Omental fat pad (tissue), 4 donors: ENCODE data around the gene RIMKLA. TPM values are rescaled to one million over a fixed set of nuclear protein-coding genes. Genes with fewer than 3 reads are reported as not detected.

Source experiments
- ATAC-seq: fragments of 150-250 bp; one replicate; pipeline ENCODE4 v1.9.1; 2016; ENCODE audit warnings: mild to moderate bottlenecking, moderate library complexity; ENCODE audit not compliant: low FRiP score
- DNase-seq: peaks from one replicate; pipeline ENCODE4 v3.0.0-alpha.2; 2019; ENCODE audit warnings: low spot score
- CTCF ChIP-seq, 3 donors: fragments of 450-650 bp; IDR thresholded peaks; one replicate each; pipeline ENCODE4 v1.5.1; 2016 to 2017; ENCODE audit warnings: antibody characterized with exemption in 3 of 3, mild to moderate bottlenecking in 3 of 3, moderate library complexity in 2 of 3
- total RNA-seq, 4 donors: library from RNA; depleted of rRNA; stranded (reverse); fragments of >200 nt; gene quantifications; one replicate each; pipeline ENCODE4 v1.1.0, GENCODE V29; 2016

RIMKLA gene
- total RNA-seq, 4 donors from 2014 or later, result 0.12 to 0.38 (median 0.25) TPM

- DNase-seq (no peak), ATAC-seq (no peak)
- TF ChIP-seq CTCF (IDR thresholded peaks at IDR 0.05), result no peak
Measured at GRCh38 chr1:42358791-42359190, 21.8 kb upstream of the RIMKLA start.

- ATAC-seq (no peak), DNase-seq (no peak)
- no peak for TF ChIP-seq CTCF (IDR thresholded peaks at IDR 0.05)
Measured at GRCh38 chr1:42359466-42359865, 21.1 kb upstream of the RIMKLA start.

- DNase-seq, result no peak
- no peak for TF ChIP-seq CTCF (IDR thresholded peaks at IDR 0.05)
- ATAC-seq, result no peak
Measured at GRCh38 chr1:42364089-42364488, 16.5 kb upstream of the RIMKLA start.

- DNase-seq (no peak), ATAC-seq (no peak)
- TF ChIP-seq CTCF (IDR thresholded peaks at IDR 0.05), result no peak
Measured at GRCh38 chr1:42364542-42364941, 16.1 kb upstream of the RIMKLA start.

- ATAC-seq (no peak), DNase-seq (no peak)
- TF ChIP-seq CTCF (IDR thresholded peaks at IDR 0.05), result no peak
Measured at GRCh38 chr1:42365118-42365517, 15.5 kb upstream of the RIMKLA start.

- TF ChIP-seq CTCF (IDR thresholded peaks at IDR 0.05), result no peak
- DNase-seq (no peak), ATAC-seq (no peak)
Measured at GRCh38 chr1:42368096-42368795, 12.3 kb upstream of the RIMKLA start.

GRCh38 chr1:42369471-42369870 is 11.1 kb upstream of the RIMKLA start:
- TF ChIP-seq CTCF (IDR thresholded peaks at IDR 0.05), result no peak
- DNase-seq (no peak), ATAC-seq (no peak)
